H9 (cell line): Measurements from ENCODE around the gene CCNT1. TPM values are rescaled to one million over a fixed set of nuclear protein-coding genes. Genes with fewer than 3 reads are reported as not detected.
A peak's percentile ranks its signal among the peaks of the same experiment; 100 is the strongest.

Source experiments
- DNase-seq: peaks from one replicate; pipeline ENCODE4 v3.0.0-alpha.2; 2017
- H2AFZ ChIP-seq: one replicate; pipeline ENCODE4 v1.6.1; 2013; ENCODE audit warnings: mild to moderate bottlenecking, low read length, control low read depth, moderate library complexity
- H2AK5ac ChIP-seq: 2 replicates; pipeline ENCODE4 v1.6.1; 2013; ENCODE audit warnings: low read length, control low read depth, mixed read lengths; ENCODE audit not compliant: insufficient read length
- H2BK120ac ChIP-seq: one replicate; pipeline ENCODE4 v1.6.1; 2013; ENCODE audit warnings: low read depth, mild to moderate bottlenecking, low read length, control low read depth, inconsistent platforms; ENCODE audit not compliant: poor library complexity, severe bottlenecking
- H2BK12ac ChIP-seq: 2 replicates; pipeline ENCODE4 v1.6.1; 2013; ENCODE audit warnings: low read length, control low read depth, mixed read lengths, low read depth; ENCODE audit not compliant: insufficient read length
- H2BK15ac ChIP-seq: 2 replicates; pipeline ENCODE4 v1.6.1; 2013; ENCODE audit warnings: low read depth, low read length, control low read depth
- H2BK20ac ChIP-seq: one replicate; pipeline ENCODE4 v1.6.1; 2013; ENCODE audit warnings: low read depth, mild to moderate bottlenecking, low read length, control low read depth, inconsistent platforms; ENCODE audit not compliant: poor library complexity, severe bottlenecking
- H2BK5ac ChIP-seq: 2 replicates; pipeline ENCODE4 v1.6.1; 2013; ENCODE audit warnings: low read length, control low read depth, mixed read lengths; ENCODE audit not compliant: insufficient read length
- H3K14ac ChIP-seq: 2 replicates; pipeline ENCODE4 v1.6.1; 2013; ENCODE audit warnings: low read length, control low read depth; ENCODE audit not compliant: insufficient read depth
- H3K18ac ChIP-seq: 2 replicates; pipeline ENCODE4 v1.6.1; 2013; ENCODE audit warnings: low read depth, mild to moderate bottlenecking, mixed read lengths, low read length, control low read depth; ENCODE audit not compliant: insufficient read length
- H3K23ac ChIP-seq: 2 replicates; pipeline ENCODE4 v1.6.1; 2013; ENCODE audit warnings: low read length, control low read depth, mixed read lengths, low read depth; ENCODE audit not compliant: insufficient read length
- H3K23me2 ChIP-seq: 2 replicates; pipeline ENCODE4 v1.6.1; 2013; ENCODE audit warnings: low read depth, mild to moderate bottlenecking, mixed read lengths, low read length, control low read depth; ENCODE audit not compliant: insufficient read length, poor library complexity, severe bottlenecking
- H3K27ac ChIP-seq: 2 replicates; pipeline ENCODE4 v1.5.1; 2013; ENCODE audit warnings: low read length, control low read depth, mixed read lengths, low read depth; ENCODE audit not compliant: insufficient read length
- H3K27me3 ChIP-seq: 2 replicates; pipeline ENCODE4 v1.6.1; 2013; ENCODE audit warnings: low read length, control low read depth, inconsistent platforms; ENCODE audit not compliant: insufficient read depth
- H3K4ac ChIP-seq: 2 replicates; pipeline ENCODE4 v1.6.1; 2013; ENCODE audit warnings: low read depth, mild to moderate bottlenecking, control low read depth, inconsistent platforms, low read length, moderate library complexity
- H3K4me1 ChIP-seq: 2 replicates; pipeline ENCODE4 v1.6.1; 2013; ENCODE audit warnings: low read length, control low read depth, inconsistent platforms; ENCODE audit not compliant: insufficient read depth
- H3K4me2 ChIP-seq: 2 replicates; pipeline ENCODE4 v1.6.1; 2013; ENCODE audit warnings: low read length, control low read depth, mixed read lengths; ENCODE audit not compliant: insufficient read length, insufficient read depth
- H3K56ac ChIP-seq: 2 replicates; pipeline ENCODE4 v1.6.1; 2013; ENCODE audit warnings: low read depth, mild to moderate bottlenecking, mixed read lengths, low read length, control low read depth; ENCODE audit not compliant: insufficient read length
- H3K79me1 ChIP-seq: 2 replicates; pipeline ENCODE4 v1.6.1; 2013; ENCODE audit warnings: low read depth, mild to moderate bottlenecking, moderate library complexity, low read length, control low read depth, inconsistent platforms; ENCODE audit not compliant: insufficient read depth, poor library complexity, severe bottlenecking
- H3K79me2 ChIP-seq: 2 replicates; pipeline ENCODE4 v1.6.1; 2013; ENCODE audit warnings: low read length, control low read depth, inconsistent platforms; ENCODE audit not compliant: insufficient read depth
- H3K9ac ChIP-seq: 2 replicates; pipeline ENCODE4 v1.6.1; 2013; ENCODE audit warnings: low read length, control low read depth, mixed read lengths; ENCODE audit not compliant: insufficient read length; ENCODE audit errors: extremely low read depth
- H3K9me3 ChIP-seq: one replicate; pipeline ENCODE4 v1.6.1; 2013; ENCODE audit warnings: low read depth, low read length, inconsistent platforms; ENCODE audit not compliant: control insufficient read depth
- H3T11ph ChIP-seq: one replicate; pipeline ENCODE4 v1.6.1; 2013; ENCODE audit warnings: mild to moderate bottlenecking, low read length, control low read depth, inconsistent platforms
- H4K20me1 ChIP-seq: one replicate; pipeline ENCODE4 v1.6.1; 2013; ENCODE audit not compliant: control insufficient read depth, insufficient read length, insufficient read depth
- H4K5ac ChIP-seq: 2 replicates; pipeline ENCODE4 v1.6.1; 2013; ENCODE audit warnings: low read depth, mild to moderate bottlenecking, mixed read lengths, low read length, control low read depth; ENCODE audit not compliant: insufficient read length
- H4K8ac ChIP-seq: replicated peaks from 2 replicates; pipeline ENCODE4 v1.6.1; 2013; ENCODE audit warnings: low read length, control low read depth, mixed read lengths, low read depth; ENCODE audit not compliant: insufficient read length
- H4K91ac ChIP-seq: 2 replicates; pipeline ENCODE4 v1.6.1; 2013; ENCODE audit warnings: low read depth, mild to moderate bottlenecking, moderate library complexity, mixed read lengths, low read length, control low read depth; ENCODE audit not compliant: insufficient read length
- H3K27ac Mint-ChIP-seq, 3 experiments: 2 replicates in 2 of 3; 3 replicates in 1 of 3; pipeline ENCODE4 v1.8.0; 2020 to 2021; ENCODE audit warnings: mixed read lengths in 3 of 3, mild to moderate bottlenecking in 1 of 3, moderate library complexity in 1 of 3
- H3K27me3 Mint-ChIP-seq: 2 replicates; pipeline ENCODE4 v1.8.0; 2021; ENCODE audit warnings: low read depth, mild to moderate bottlenecking, moderate library complexity, mixed read lengths
- H3K36me3 Mint-ChIP-seq, 3 experiments: 2 replicates in 2 of 3; 3 replicates in 1 of 3; pipeline ENCODE4 v1.8.0; 2020 to 2021; ENCODE audit warnings: low read depth in 3 of 3, mixed read lengths in 3 of 3; ENCODE audit not compliant: insufficient read depth in 1 of 3
- H3K4me1 Mint-ChIP-seq, 2 experiments: 2 replicates each; pipeline ENCODE4 v1.8.0; 2020; ENCODE audit warnings: mixed read lengths in 2 of 2
- H3K4me3 Mint-ChIP-seq, 2 experiments: 2 replicates in 1 of 2; 3 replicates in 1 of 2; pipeline ENCODE4 v1.8.0; 2020 to 2021; ENCODE audit warnings: mild to moderate bottlenecking in 2 of 2, mixed read lengths in 2 of 2, moderate library complexity in 1 of 2
- H3K9me3 Mint-ChIP-seq, 2 experiments: 2 replicates in 1 of 2; 3 replicates in 1 of 2; pipeline ENCODE4 v1.8.0; 2020; ENCODE audit warnings: mild to moderate bottlenecking in 2 of 2, mixed read lengths in 2 of 2, moderate library complexity in 1 of 2
- WGBS: extraction: QIAGEN DNeasy Blood & Tissue Kit; methylation state at CpG from one replicate; pipeline ENCODE4 v1.1.7; 2013; ENCODE audit warnings: missing lambda C conversion rate, low lambda C conversion rate, mixed read lengths; ENCODE audit not compliant: insufficient read length; ENCODE audit errors: extremely low coverage; 5-methylcytosine and 5-hydroxymethylcytosine counted together
- total RNA-seq: library from RNA; stranded (reverse); gene quantifications from 2 replicates; pipeline ENCODE4 v1.2.1, GENCODE V29; 2021
- TF ChIP-seq, protein P1 (sequence below): fragments of 200-600 bp; sonication (generic); conservative IDR thresholded peaks from 3 replicates; pipeline ENCODE4 v1.8.0; 2021; ENCODE audit warnings: antibody characterized with exemption, mild to moderate bottlenecking

The CCNT1 gene
- total RNA-seq, 1 experiment from 2014 or later: 53.1 TPM

DNA sequence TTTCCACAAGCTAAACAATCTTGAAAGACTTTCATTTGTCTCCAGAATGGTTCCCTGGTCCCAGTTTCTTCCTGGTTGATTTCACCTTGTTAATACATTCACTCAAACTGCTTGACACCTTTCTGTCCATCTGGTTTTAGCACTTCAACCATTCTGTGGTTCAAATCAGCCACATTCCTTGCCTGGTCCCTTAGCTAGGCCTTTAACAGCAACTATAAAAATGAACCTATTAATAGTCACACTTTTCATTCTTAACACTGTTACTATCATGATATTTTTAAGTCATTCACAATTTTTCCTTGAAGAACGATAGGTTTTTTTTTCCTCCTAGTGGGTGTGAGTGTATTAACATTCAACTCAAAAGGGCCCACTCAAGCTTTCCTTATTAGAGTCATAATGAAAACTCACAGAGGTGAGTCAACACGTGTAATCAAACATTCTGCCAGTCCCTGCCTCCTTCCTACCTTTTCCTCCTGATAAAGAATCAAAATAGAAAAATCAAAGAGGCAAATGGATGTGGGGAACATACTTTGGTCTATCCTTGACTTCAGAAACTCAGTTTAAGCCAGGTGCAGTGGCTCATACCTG lies 34.4 kb upstream of the CCNT1 start:
- H3K4me1 ChIP-seq: no peaks in the 10 kb centered on the region
- no peak overlapping the region for H3K23ac ChIP-seq
- H4K91ac ChIP-seq: no peak overlapping the region
- H3K79me2 ChIP-seq: no peaks in the 10 kb centered on the region
- no peak overlapping the region for H3K4me2 ChIP-seq
- H2BK12ac ChIP-seq: no peak overlapping the region
- no peak for DNase-seq
- no peak overlapping the region for H2BK15ac ChIP-seq
- no peaks in the 10 kb centered on the region for H4K20me1 ChIP-seq
- H4K5ac ChIP-seq: no peak overlapping the region
- peaks cover 9% of the 10 kb centered on the region for H3K27me3 Mint-ChIP-seq
- no peak overlapping the region for H3K14ac ChIP-seq
- H3T11ph ChIP-seq: no peak overlapping the region
- no peak overlapping the region for H3K27ac ChIP-seq
- H3K27ac Mint-ChIP-seq: peak overlapping the region in 1 of 3 experiments; percentile 11; a peak in 1 of 7 replicates
- no peak overlapping the region for H3K4ac ChIP-seq
- no peaks in the 10 kb centered on the region for H3K79me1 ChIP-seq
- WGBS: no CpG with 5 or more reads among the region's 2 CpGs
- no peak overlapping the region for H2AFZ ChIP-seq
- H3K56ac ChIP-seq: no peak overlapping the region
- no peak overlapping the region for H3K18ac ChIP-seq
- no peak overlapping the region for H4K8ac ChIP-seq
- no peak overlapping the region for H2BK5ac ChIP-seq
- H3K23me2 ChIP-seq: no peaks in the 10 kb centered on the region
- H3K4me1 Mint-ChIP-seq: peaks cover 0 to 2% of the 10 kb centered on the region in 2 experiments; a peak in 1 of 4 replicates
- TF ChIP-seq, protein P1, sequence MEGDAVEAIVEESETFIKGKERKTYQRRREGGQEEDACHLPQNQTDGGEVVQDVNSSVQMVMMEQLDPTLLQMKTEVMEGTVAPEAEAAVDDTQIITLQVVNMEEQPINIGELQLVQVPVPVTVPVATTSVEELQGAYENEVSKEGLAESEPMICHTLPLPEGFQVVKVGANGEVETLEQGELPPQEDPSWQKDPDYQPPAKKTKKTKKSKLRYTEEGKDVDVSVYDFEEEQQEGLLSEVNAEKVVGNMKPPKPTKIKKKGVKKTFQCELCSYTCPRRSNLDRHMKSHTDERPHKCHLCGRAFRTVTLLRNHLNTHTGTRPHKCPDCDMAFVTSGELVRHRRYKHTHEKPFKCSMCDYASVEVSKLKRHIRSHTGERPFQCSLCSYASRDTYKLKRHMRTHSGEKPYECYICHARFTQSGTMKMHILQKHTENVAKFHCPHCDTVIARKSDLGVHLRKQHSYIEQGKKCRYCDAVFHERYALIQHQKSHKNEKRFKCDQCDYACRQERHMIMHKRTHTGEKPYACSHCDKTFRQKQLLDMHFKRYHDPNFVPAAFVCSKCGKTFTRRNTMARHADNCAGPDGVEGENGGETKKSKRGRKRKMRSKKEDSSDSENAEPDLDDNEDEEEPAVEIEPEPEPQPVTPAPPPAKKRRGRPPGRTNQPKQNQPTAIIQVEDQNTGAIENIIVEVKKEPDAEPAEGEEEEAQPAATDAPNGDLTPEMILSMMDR: no peak
- no peaks in the 10 kb centered on the region for H3K36me3 Mint-ChIP-seq
- no peak overlapping the region for H3K4me3 Mint-ChIP-seq
- H3K9me3 Mint-ChIP-seq: no peaks in the 10 kb centered on the region
- no peak overlapping the region for H3K9ac ChIP-seq
- H2BK120ac ChIP-seq: no peak overlapping the region
- H2BK20ac ChIP-seq: no peak overlapping the region
- no peaks in the 10 kb centered on the region; the same call in 1 of the 2 replicates for H3K27me3 ChIP-seq
- no peaks in the 10 kb centered on the region for H3K9me3 ChIP-seq
- H2AK5ac ChIP-seq: no peak overlapping the region
